MM.1S (cell line): ENCODE results near the gene MCCC2.

ENCODE experiments used
- EZH2 ChIP-seq: fragments of 300-600 bp; sonication (generic); optimal IDR thresholded peaks from 2 replicates; pipeline ENCODE3; 2017; ENCODE audit warnings: low read depth, mild to moderate bottlenecking, antibody characterized with exemption, low read length, mixed read lengths
- EZH2phosphoT487 ChIP-seq: fragments of 300-600 bp; sonication (generic); IDR thresholded peaks from 2 replicates; pipeline ENCODE4 v1.6.1; 2018; ENCODE audit warnings: antibody characterized with exemption, low read length
- TF ChIP-seq, protein P1 (sequence below): fragments of 300-600 bp; sonication (generic); IDR thresholded peaks from 2 replicates; pipeline ENCODE4 v1.5.1; 2016; ENCODE audit warnings: antibody characterized with exemption, low read length, mixed read lengths

- TF ChIP-seq, protein P1, sequence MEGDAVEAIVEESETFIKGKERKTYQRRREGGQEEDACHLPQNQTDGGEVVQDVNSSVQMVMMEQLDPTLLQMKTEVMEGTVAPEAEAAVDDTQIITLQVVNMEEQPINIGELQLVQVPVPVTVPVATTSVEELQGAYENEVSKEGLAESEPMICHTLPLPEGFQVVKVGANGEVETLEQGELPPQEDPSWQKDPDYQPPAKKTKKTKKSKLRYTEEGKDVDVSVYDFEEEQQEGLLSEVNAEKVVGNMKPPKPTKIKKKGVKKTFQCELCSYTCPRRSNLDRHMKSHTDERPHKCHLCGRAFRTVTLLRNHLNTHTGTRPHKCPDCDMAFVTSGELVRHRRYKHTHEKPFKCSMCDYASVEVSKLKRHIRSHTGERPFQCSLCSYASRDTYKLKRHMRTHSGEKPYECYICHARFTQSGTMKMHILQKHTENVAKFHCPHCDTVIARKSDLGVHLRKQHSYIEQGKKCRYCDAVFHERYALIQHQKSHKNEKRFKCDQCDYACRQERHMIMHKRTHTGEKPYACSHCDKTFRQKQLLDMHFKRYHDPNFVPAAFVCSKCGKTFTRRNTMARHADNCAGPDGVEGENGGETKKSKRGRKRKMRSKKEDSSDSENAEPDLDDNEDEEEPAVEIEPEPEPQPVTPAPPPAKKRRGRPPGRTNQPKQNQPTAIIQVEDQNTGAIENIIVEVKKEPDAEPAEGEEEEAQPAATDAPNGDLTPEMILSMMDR, result no peak
- TF ChIP-seq EZH2phosphoT487 (no peak), EZH2 (no peak)
These were observed 114.3 kb downstream of the MCCC2 start for GRCh38 chr5:71701407-71701806.
